Smooth muscle cell (in vitro differentiated cells): ENCODE data around the gene ADORA1. TPM values are rescaled to one million over a fixed set of nuclear protein-coding genes. Genes with fewer than 3 reads are reported as not detected.
A peak's percentile ranks its signal among the peaks of the same experiment; 100 is the strongest.

Source experiments
- DNase-seq: peaks from one replicate; lab custom pipeline; 2025; ENCODE audit not compliant: unreplicated experiment; lab: John Stamatoyannopoulos, UW
- H2AFZ ChIP-seq: fragments of 200-600 bp; sonication (generic); 2 replicates; pipeline ENCODE4 v1.6.0; 2016; ENCODE audit warnings: antibody characterized with exemption, low read depth, mild to moderate bottlenecking
- H3F3A ChIP-seq: fragments of 200-600 bp; sonication (generic); 2 replicates; pipeline ENCODE4 v1.6.0; 2017; ENCODE audit warnings: antibody characterized with exemption, low read depth
- H3K27ac ChIP-seq: fragments of 200-600 bp; sonication (generic); 2 replicates; pipeline ENCODE4 v1.5.1; 2016; ENCODE audit warnings: low read depth, mild to moderate bottlenecking
- H3K27me3 ChIP-seq: fragments of 200-600 bp; sonication (generic); 2 replicates; pipeline ENCODE4 v1.6.1; 2016; ENCODE audit warnings: low read depth, mild to moderate bottlenecking
- H3K36me3 ChIP-seq: fragments of 200-600 bp; sonication (generic); 2 replicates; pipeline ENCODE4 v1.5.1; 2016; ENCODE audit warnings: low read depth
- H3K4me1 ChIP-seq: fragments of 200-600 bp; sonication (generic); 2 replicates; pipeline ENCODE4 v1.5.1; 2016; ENCODE audit warnings: low read depth
- H3K4me2 ChIP-seq: fragments of 200-600 bp; sonication (generic); 2 replicates; pipeline ENCODE4 v1.6.0; 2016; ENCODE audit warnings: mild to moderate bottlenecking
- H3K4me3 ChIP-seq: fragments of 200-600 bp; sonication (generic); 2 replicates; pipeline ENCODE4 v1.5.1; 2016; ENCODE audit warnings: mild to moderate bottlenecking
- H3K79me2 ChIP-seq: fragments of 200-600 bp; sonication (generic); 2 replicates; pipeline ENCODE4 v1.6.0; 2016; ENCODE audit warnings: low read depth, mild to moderate bottlenecking
- H3K9ac ChIP-seq: fragments of 200-600 bp; sonication (generic); 2 replicates; pipeline ENCODE4 v1.6.0; 2016; ENCODE audit warnings: low read depth
- H3K9me3 ChIP-seq: fragments of 200-600 bp; sonication (generic); replicated peaks from 2 replicates; pipeline ENCODE4 v1.5.1; 2016; ENCODE audit warnings: low read depth
- H4K20me1 ChIP-seq: fragments of 200-600 bp; sonication (generic); 2 replicates; pipeline ENCODE4 v1.6.0; 2016; ENCODE audit warnings: low read depth
- WGBS: methylation state at CpG from one replicate; pipeline ENCODE4 v1.1.7; 2016; ENCODE audit warnings: low lambda C conversion rate; 5-methylcytosine and 5-hydroxymethylcytosine counted together
- polyA plus RNA-seq: library from polyadenylated mRNA; unstranded; fragments of >200 nt; fragmentation: Nextera tagmentation; extraction: Ambion mirVana; gene quantifications from 2 replicates; pipeline ENCODE4 v1.2.1, GENCODE V29; 2016
- total RNA-seq: library from RNA; depleted of rRNA; stranded (reverse); fragments of >200 nt; gene quantifications from 2 replicates; pipeline ENCODE4 v1.2.3, GENCODE V29; 2014
- TF ChIP-seq, protein P1 (sequence below): fragments of 200-600 bp; sonication (generic); IDR thresholded peaks from 2 replicates; pipeline ENCODE4 v1.5.1; 2017; ENCODE audit warnings: borderline replicate concordance, mild to moderate bottlenecking, antibody characterized with exemption; ENCODE audit not compliant: insufficient read depth, poor library complexity, severe bottlenecking

ADORA1 gene
- total and polyA plus RNA-seq, 2 experiments from 2014 or later: 16.0 to 18.0 TPM

DNA sequence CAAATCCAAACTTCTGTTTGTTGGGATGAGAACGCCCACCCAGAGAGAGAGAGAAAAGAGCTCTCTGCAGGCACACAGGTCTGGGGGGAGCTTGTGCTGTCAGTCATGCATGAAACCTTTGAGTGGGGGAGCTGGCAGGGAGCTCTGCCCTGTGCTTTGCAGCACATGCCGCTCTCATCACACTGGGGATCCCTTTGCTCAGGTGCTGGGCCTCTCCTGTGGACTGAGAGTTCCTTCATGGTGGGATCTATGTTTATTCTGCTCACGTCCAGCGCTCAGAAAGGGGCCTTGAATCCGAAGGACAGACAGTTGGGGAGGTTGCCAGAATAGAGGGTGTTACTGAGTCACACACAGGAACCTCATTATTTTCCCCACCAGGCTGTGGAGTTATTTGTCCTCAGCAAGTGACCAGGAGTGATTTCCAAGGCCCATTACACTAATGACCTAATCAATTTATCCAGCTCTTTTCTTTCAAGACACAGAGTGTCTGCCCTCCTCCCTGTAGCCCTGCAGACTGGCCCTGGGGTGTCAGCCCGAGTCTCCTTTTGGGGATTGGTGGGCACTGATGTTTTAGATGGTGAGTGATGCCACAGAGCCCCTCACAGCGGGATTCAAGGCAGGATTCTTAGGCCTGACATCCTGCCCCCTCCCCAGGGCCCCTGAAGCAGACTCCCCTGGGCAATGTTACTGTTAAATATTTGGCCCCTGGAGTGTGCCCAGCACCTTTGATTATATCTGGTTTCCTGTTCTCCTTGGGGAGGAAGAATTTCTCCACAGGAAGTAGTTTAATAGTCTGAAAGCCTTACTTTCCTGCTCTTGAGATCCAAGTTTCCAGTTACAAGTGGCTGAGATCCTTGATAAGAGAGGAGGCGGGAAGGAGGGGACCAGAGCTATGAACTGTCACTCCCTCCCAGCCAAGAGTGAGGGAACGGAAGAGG, 25.8 kb downstream of the ADORA1 start:
- no peaks in the 10 kb centered on the region for H3K9me3 ChIP-seq
- WGBS: 44% methylated on average over 9 of the region's 9 CpGs
- no peak for DNase-seq
- H3K9ac ChIP-seq: peak overlapping the region; percentile 19
- no peak overlapping the region for H3K4me3 ChIP-seq
- peaks cover 38% of the 10 kb centered on the region for H3K4me1 ChIP-seq
- H3K27ac ChIP-seq: peak overlapping the region; percentile 85
- peaks cover 12% of the 10 kb centered on the region for H3F3A ChIP-seq
- H3K36me3 ChIP-seq: no peaks in the 10 kb centered on the region
- peaks cover 7% of the 10 kb centered on the region for H3K79me2 ChIP-seq
- H2AFZ ChIP-seq: no peak overlapping the region
- peak overlapping the region; percentile 70 for H3K4me2 ChIP-seq
- H4K20me1 ChIP-seq: no peaks in the 10 kb centered on the region
- TF ChIP-seq, protein P1, sequence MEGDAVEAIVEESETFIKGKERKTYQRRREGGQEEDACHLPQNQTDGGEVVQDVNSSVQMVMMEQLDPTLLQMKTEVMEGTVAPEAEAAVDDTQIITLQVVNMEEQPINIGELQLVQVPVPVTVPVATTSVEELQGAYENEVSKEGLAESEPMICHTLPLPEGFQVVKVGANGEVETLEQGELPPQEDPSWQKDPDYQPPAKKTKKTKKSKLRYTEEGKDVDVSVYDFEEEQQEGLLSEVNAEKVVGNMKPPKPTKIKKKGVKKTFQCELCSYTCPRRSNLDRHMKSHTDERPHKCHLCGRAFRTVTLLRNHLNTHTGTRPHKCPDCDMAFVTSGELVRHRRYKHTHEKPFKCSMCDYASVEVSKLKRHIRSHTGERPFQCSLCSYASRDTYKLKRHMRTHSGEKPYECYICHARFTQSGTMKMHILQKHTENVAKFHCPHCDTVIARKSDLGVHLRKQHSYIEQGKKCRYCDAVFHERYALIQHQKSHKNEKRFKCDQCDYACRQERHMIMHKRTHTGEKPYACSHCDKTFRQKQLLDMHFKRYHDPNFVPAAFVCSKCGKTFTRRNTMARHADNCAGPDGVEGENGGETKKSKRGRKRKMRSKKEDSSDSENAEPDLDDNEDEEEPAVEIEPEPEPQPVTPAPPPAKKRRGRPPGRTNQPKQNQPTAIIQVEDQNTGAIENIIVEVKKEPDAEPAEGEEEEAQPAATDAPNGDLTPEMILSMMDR: no peak
- no peaks in the 10 kb centered on the region for H3K27me3 ChIP-seq

DNA sequence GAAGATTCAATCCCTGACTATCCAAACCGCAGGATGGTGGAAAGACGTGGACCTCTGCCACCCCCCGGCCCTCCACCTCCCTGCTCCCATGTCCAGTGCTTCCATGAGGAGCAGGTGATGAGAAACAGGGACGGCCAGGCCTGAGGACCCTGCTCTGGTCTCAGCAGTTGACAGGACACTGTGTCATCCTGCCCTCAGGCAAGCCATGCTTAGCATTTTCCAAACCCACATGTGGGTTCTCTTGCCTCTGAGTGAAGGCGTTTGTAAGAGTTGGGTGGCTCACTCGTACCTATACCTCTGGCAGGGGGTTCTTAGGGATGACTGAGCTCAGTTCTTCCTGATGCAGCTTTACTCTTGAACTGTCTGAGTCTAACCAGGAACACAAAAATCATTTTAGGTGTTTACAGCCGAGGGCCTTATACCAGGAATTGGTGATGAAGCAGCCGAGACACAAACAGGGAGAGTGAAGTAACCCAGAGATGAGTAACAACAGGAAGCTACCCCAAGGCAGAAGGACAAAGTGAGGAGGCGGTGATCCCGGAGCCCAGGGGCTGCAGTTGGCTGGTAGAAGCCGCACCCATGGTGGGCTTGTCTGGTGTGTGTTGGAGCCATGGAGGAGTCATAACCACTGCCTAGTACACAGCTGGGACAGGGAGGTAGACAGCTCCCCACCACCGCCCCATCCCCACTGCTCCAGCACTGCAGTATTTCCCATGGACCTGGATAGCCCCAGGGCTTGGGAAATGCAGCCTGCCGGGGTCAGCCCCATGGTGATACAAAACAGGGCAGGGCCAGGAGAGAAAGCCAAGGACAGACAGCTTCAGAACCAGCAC, 26.7 kb downstream of the ADORA1 start:
- Histone ChIP-seq H3K79me2 (peaks cover 7% of the 10 kb centered on the region), H3K27ac (peak overlapping the region; percentile 85), H3K4me2 (peak overlapping the region; percentile 70), H3K27me3 (no peaks in the 10 kb centered on the region), H3K4me3 (no peak overlapping the region), H2AFZ (no peak overlapping the region), H4K20me1 (no peaks in the 10 kb centered on the region), H3K9me3 (no peaks in the 10 kb centered on the region), H3K4me1 (peaks cover 38% of the 10 kb centered on the region), H3K9ac (no peak overlapping the region), H3K36me3 (no peaks in the 10 kb centered on the region), H3F3A (peaks cover 12% of the 10 kb centered on the region)
- TF ChIP-seq, protein P1: no peak
- 5% methylated on average over 13 of the region's 13 CpGs for WGBS
- DNase-seq: no peak

DNA sequence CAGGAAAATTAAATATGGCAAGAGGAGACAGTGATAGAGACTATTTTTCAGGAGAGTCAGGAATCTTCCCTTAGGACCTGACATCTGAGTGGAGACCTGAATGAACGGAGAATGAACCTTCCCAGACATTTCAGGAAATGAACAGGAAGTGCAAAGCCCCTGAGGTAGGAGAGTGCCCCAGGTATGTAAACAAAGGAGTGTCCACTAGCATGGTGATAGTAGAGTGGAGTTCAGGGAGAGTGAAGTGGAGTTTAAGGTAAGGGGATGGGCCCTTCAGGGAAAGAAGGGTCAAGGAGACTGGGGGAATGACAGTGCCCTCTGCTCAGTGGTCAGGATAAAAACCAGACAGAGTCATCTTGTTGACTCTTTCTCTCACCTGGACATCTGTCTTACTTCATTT, 28.8 kb downstream of the ADORA1 start:
- no peaks in the 10 kb centered on the region for H3K79me2 ChIP-seq
- TF ChIP-seq, protein P1: no peak
- DNase-seq: no peak
- no peaks in the 10 kb centered on the region for H3K27me3 ChIP-seq
- 94% methylated on average over 1 of the region's 1 CpG for WGBS
- no peak overlapping the region for H2AFZ ChIP-seq
- H3K4me1 ChIP-seq: peaks cover 32% of the 10 kb centered on the region
- H3K27ac ChIP-seq: no peak overlapping the region
- H3K4me2 ChIP-seq: no peak overlapping the region
- no peak overlapping the region for H3K4me3 ChIP-seq
- H3K36me3 ChIP-seq: no peaks in the 10 kb centered on the region
- H3F3A ChIP-seq: peaks cover 12% of the 10 kb centered on the region
- no peaks in the 10 kb centered on the region for H3K9me3 ChIP-seq
- no peaks in the 10 kb centered on the region for H4K20me1 ChIP-seq
- H3K9ac ChIP-seq: no peak overlapping the region
